Thoracic aorta (tissue), 2 donors: ENCODE results near the gene PARD3. TPM values are rescaled to one million over a fixed set of nuclear protein-coding genes. Genes with fewer than 3 reads are reported as not detected.

ENCODE experiments used
- ATAC-seq: fragments of 150-250 bp; one replicate; pipeline ENCODE4 v1.8.0; 2017; ENCODE audit warnings: low read depth; ENCODE audit not compliant: insufficient number of reproducible peaks, low FRiP score
- DNase-seq: peaks from one replicate; pipeline ENCODE4 v3.0.0-alpha.2; 2020; ENCODE audit warnings: low spot score
- H3K27ac ChIP-seq, 2 donors: fragments of 200-600 bp; sonication (generic); 1 replicate in 1 of 2; 2 replicates in 1 of 2; pipeline ENCODE4 v1.5.1; 2016; ENCODE audit warnings: mild to moderate bottlenecking in 2 of 2, moderate library complexity in 2 of 2
- H3K27me3 ChIP-seq: fragments of 200-600 bp; sonication (generic); replicated peaks from 2 replicates; pipeline ENCODE4 v1.6.0; 2016; ENCODE audit warnings: mild to moderate bottlenecking; ENCODE audit not compliant: insufficient read depth
- H3K36me3 ChIP-seq: fragments of 200-600 bp; sonication (generic); one replicate; pipeline ENCODE4 v1.5.1; 2016
- H3K4me1 ChIP-seq, 2 donors: fragments of 200-600 bp; sonication (generic); 1 replicate in 1 of 2; 2 replicates in 1 of 2; pipeline versions ENCODE4 v1.5.1 to v1.6.0; 2016; ENCODE audit warnings: low read depth in 2 of 2, mild to moderate bottlenecking in 1 of 2; ENCODE audit not compliant: control insufficient read depth in 1 of 2
- H3K4me3 ChIP-seq: fragments of 200-600 bp; sonication (generic); 2 replicates; pipeline ENCODE4 v1.5.1; 2016; ENCODE audit warnings: mild to moderate bottlenecking
- H3K9me3 ChIP-seq: fragments of 200-600 bp; sonication (generic); 2 replicates; pipeline ENCODE4 v1.5.1; 2016
- total RNA-seq, 2 donors: library from RNA; depleted of rRNA; stranded (reverse); fragments of >200 nt; gene quantifications; one replicate each; pipeline versions ENCODE4 v1.1.0 to v1.2.3, GENCODE V29; 2016
- TF ChIP-seq, protein P1 (sequence below): fragments of 200-600 bp; sonication (generic); IDR thresholded peaks from one replicate; pipeline ENCODE4 v1.5.1; 2019; ENCODE audit warnings: antibody characterized with exemption

The PARD3 gene
- total RNA-seq, 2 donors from 2014 or later = 16.7 to 34.5 TPM

GRCh38 chr10:34811968-34812514 lies 3.1 kb downstream of the PARD3 start:
- Histone ChIP-seq H3K9me3 (no peaks in the 10 kb centered on the region), H3K36me3 (no peaks in the 10 kb centered on the region), H3K4me3 (no peak overlapping the region), H3K4me1 (peaks cover 23 to 42% of the 10 kb centered on the region in 2 donors), H3K27me3 (no peaks in the 10 kb centered on the region), H3K27ac (no peak overlapping the region)
- TF ChIP-seq, protein P1, sequence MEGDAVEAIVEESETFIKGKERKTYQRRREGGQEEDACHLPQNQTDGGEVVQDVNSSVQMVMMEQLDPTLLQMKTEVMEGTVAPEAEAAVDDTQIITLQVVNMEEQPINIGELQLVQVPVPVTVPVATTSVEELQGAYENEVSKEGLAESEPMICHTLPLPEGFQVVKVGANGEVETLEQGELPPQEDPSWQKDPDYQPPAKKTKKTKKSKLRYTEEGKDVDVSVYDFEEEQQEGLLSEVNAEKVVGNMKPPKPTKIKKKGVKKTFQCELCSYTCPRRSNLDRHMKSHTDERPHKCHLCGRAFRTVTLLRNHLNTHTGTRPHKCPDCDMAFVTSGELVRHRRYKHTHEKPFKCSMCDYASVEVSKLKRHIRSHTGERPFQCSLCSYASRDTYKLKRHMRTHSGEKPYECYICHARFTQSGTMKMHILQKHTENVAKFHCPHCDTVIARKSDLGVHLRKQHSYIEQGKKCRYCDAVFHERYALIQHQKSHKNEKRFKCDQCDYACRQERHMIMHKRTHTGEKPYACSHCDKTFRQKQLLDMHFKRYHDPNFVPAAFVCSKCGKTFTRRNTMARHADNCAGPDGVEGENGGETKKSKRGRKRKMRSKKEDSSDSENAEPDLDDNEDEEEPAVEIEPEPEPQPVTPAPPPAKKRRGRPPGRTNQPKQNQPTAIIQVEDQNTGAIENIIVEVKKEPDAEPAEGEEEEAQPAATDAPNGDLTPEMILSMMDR = no peak
- DNase-seq = no peak
- ATAC-seq = no peak

GRCh38 chr10:34811126-34811967 lies 3.7 kb downstream of the PARD3 start:
- no peak overlapping the region for H3K27ac ChIP-seq

DNA sequence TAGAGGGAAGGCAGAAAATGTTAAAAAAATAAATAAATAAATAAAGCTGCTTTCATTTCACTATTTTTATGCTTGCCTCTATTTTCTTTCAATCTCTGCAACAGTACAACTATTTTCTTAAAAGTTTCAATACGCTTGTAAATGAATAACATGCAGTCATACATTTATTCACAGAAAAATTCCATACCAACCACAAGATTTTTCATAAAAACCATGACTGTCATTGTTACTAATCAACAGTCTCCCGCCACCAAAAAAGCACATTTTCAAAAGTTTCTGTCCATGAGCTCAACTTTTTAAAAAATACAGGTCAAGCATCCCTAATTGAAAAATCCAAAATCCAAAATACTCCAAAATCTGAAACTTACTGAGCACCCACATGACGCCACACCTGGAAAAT lies 5.3 kb downstream of the PARD3 start:
- Histone ChIP-seq H3K4me3 (peak overlapping the region; percentile 70), H3K9me3 (no peaks in the 10 kb centered on the region), H3K27me3 (no peaks in the 10 kb centered on the region), H3K36me3 (no peaks in the 10 kb centered on the region), H3K4me1 (peaks cover 23 to 35% of the 10 kb centered on the region in 2 donors), H3K27ac (no peak overlapping the region)
- DNase-seq = no peak
- ATAC-seq = no peak
- TF ChIP-seq, protein P1 = no peak

More at GRCh38 chr10:34811126-34811967, 3.7 kb downstream of the PARD3 start:
- Histone ChIP-seq H3K4me1 (peaks cover 23 to 38% of the 10 kb centered on the region in 2 donors), H3K4me3 (no peak overlapping the region), H3K27me3 (no peaks in the 10 kb centered on the region), H3K36me3 (no peaks in the 10 kb centered on the region), H3K9me3 (no peaks in the 10 kb centered on the region)
- ATAC-seq (no peak), DNase-seq (no peak)
- TF ChIP-seq, protein P1 = no peak

DNA sequence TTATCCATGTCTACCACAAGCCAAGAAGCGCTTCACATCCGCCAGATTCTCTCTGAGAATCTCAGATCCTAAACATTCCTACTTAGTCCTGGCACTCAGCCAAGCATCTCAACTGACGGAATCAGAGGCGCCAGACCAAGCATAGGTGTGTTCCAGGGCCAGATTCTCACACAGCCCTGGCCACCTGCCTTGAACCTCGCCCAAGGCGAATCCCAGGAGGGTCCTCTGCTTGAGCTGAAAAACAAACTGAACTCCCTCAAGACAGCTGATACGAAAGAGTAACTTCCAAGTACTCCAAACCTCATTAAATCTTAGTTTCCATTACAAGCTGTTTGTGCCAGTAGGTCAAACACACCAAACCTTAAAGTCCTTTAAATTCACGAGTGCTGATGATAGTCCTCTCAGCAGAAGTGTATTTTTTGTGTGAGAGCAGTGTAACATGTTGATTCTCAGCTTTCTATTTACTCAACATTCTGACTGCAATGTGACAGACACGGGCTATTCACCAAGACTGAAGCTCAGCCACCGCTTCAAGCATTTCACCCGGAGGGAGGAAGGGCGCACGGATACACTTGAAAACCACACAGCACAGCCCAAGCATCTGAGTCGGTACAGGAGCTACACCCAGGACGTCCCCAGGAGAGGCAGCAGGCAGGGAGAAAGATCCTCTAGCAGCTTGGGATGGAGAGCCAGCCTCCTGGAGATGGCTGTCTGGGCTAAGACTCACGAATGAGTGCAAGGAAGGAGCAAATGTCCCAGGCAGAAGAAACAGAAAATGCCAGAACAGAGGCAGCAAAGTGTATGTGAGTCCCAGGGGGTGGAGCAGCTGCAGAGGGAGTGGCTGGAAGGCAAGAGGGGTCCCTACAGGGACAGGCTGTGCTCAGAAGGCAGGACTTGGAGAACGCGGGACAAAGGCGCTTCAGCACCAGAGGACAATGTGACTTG lies 6.0 kb downstream of the PARD3 start:
- no peaks in the 10 kb centered on the region for H3K9me3 ChIP-seq
- H3K4me1 ChIP-seq = peaks cover 23 to 35% of the 10 kb centered on the region in 2 donors
- peak overlapping the region; percentile 70 for H3K4me3 ChIP-seq
- DNase-seq (no peak), ATAC-seq (peak; percentile 28)
- no peaks in the 10 kb centered on the region for H3K27me3 ChIP-seq
- H3K36me3 ChIP-seq = no peaks in the 10 kb centered on the region
- TF ChIP-seq, protein P1 = no peak
- H3K27ac ChIP-seq = no peak overlapping the region
